ENCODE results near the gene PSD. TPM values are rescaled to one million over a fixed set of nuclear protein-coding genes. Genes with fewer than 3 reads are reported as not detected.

Gene PSD
- total and polyA plus RNA-seq, 9 of the 15 experiments (the other 6 are each of a cell fraction or from before 2014, with no cell fraction given) = 0.11 to 1.7 (median 0.54) TPM; not detected in 2

DNA sequence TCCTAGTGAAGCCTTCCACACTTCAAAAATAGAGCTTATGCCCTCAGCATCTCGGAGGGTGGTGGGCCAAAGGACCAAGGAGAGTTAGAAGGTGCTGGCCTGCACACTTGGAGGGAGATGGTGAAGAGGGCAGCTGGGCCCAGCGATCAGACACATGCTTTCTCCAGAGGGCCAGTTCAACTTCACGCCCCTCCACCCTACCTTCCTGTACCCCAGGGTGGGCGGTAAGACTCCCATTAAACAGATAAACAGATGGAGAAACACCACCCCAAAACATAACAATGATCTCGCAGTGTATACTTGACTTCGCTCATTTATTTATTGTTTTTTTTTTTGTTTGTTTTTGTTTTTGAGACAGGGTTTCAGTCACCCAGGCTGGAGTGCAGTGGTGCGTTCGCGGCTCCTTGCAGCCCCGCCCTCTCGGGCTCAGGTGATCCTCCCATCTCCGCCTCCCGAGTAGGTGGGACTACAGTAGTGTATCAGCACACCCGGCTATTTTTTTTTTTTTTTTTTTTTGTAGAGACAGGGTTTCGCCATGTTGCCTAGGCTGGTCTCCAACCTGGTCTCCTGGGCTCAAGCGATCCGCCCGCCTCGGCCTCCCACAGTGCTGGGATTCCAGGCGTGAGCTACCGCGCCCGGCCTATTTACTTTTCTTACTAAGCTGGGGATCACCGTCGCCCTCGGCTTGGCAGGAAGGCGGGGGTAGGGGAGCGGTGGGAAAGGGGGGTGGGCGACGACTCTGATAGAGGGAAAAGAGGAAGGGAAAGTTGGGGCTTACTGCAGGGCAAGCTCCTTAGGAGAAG lies 30.9 kb upstream of the PSD start (continued):
- TF ChIP-seq, protein P1, sequence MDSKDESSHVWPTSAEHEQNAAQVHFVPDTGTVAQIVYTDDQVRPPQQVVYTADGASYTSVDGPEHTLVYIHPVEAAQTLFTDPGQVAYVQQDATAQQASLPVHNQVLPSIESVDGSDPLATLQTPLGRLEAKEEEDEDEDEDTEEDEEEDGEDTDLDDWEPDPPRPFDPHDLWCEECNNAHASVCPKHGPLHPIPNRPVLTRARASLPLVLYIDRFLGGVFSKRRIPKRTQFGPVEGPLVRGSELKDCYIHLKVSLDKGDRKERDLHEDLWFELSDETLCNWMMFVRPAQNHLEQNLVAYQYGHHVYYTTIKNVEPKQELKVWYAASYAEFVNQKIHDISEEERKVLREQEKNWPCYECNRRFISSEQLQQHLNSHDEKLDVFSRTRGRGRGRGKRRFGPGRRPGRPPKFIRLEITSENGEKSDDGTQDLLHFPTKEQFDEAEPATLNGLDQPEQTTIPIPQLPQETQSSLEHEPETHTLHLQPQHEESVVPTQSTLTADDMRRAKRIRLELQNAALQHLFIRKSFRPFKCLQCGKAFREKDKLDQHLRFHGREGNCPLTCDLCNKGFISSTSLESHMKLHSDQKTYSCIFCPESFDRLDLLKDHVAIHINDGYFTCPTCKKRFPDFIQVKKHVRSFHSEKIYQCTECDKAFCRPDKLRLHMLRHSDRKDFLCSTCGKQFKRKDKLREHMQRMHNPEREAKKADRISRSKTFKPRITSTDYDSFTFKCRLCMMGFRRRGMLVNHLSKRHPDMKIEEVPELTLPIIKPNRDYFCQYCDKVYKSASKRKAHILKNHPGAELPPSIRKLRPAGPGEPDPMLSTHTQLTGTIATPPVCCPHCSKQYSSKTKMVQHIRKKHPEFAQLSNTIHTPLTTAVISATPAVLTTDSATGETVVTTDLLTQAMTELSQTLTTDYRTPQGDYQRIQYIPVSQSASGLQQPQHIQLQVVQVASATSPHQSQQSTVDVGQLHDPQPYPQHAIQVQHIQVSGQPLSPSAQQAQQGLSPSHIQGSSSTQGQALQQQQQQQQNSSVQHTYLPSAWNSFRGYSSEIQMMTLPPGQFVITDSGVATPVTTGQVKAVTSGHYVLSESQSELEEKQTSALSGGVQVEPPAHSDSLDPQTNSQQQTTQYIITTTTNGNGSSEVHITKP (IDR thresholded peaks at IDR 0.05; ENCODE audit: partially characterized antibody) = peak; percentile 77
- TF ChIP-seq NFE2 (IDR thresholded peaks at IDR 0.05; ENCODE audit: low read depth) (no peak), SMARCE1 (IDR thresholded peaks at IDR 0.05) (no peak), NFYB (IDR thresholded peaks at IDR 0.05; ENCODE audit: extremely low read depth, insufficient read length) (no peak), HNRNPUL1 (IDR thresholded peaks at IDR 0.05; ENCODE audit: low read length) (no peak), HIVEP1 (CRISPR knock-in tag; IDR thresholded peaks at IDR 0.05) (no peak), SMARCC2 (IDR thresholded peaks at IDR 0.05; ENCODE audit: low read depth) (no peak), U2AF2 (optimal IDR thresholded peaks at IDR 0.05; ENCODE audit: low read depth, low read length) (no peak), NONO (IDR thresholded peaks at IDR 0.05; ENCODE audit: low read depth in 2 of 2, low read length in 1 of 2) (no peak), ATF7 (IDR thresholded peaks at IDR 0.05) (no peak), ERF (CRISPR knock-in tag; IDR thresholded peaks at IDR 0.05) (no peak)
- TF ChIP-seq, protein P2, sequence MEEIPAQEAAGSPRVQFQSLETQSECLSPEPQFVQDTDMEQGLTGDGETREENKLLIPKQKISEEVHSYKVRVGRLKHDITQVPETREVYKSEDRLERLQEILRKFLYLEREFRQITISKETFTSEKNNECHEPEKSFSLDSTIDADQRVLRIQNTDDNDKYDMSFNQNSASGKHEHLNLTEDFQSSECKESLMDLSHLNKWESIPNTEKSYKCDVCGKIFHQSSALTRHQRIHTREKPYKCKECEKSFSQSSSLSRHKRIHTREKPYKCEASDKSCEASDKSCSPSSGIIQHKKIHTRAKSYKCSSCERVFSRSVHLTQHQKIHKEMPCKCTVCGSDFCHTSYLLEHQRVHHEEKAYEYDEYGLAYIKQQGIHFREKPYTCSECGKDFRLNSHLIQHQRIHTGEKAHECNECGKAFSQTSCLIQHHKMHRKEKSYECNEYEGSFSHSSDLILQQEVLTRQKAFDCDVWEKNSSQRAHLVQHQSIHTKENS (CRISPR knock-in tag; IDR thresholded peaks at IDR 0.05) = no peak
- TF ChIP-seq, protein P3, sequence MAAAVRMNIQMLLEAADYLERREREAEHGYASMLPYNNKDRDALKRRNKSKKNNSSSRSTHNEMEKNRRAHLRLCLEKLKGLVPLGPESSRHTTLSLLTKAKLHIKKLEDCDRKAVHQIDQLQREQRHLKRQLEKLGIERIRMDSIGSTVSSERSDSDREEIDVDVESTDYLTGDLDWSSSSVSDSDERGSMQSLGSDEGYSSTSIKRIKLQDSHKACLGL (CRISPR knock-in tag; IDR thresholded peaks at IDR 0.05; ENCODE audit: borderline replicate concordance, poor library complexity, severe bottlenecking) = no peak
- TF ChIP-seq, protein P4, sequence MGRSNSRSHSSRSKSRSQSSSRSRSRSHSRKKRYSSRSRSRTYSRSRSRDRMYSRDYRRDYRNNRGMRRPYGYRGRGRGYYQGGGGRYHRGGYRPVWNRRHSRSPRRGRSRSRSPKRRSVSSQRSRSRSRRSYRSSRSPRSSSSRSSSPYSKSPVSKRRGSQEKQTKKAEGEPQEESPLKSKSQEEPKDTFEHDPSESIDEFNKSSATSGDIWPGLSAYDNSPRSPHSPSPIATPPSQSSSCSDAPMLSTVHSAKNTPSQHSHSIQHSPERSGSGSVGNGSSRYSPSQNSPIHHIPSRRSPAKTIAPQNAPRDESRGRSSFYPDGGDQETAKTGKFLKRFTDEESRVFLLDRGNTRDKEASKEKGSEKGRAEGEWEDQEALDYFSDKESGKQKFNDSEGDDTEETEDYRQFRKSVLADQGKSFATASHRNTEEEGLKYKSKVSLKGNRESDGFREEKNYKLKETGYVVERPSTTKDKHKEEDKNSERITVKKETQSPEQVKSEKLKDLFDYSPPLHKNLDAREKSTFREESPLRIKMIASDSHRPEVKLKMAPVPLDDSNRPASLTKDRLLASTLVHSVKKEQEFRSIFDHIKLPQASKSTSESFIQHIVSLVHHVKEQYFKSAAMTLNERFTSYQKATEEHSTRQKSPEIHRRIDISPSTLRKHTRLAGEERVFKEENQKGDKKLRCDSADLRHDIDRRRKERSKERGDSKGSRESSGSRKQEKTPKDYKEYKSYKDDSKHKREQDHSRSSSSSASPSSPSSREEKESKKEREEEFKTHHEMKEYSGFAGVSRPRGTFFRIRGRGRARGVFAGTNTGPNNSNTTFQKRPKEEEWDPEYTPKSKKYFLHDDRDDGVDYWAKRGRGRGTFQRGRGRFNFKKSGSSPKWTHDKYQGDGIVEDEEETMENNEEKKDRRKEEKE (IDR thresholded peaks at IDR 0.05; ENCODE audit: borderline replicate concordance in 1 of 2, control insufficient read depth in 1 of 2, low read depth in 2 of 2, low read length in 1 of 2) = no peak
- TF ChIP-seq, protein P5, sequence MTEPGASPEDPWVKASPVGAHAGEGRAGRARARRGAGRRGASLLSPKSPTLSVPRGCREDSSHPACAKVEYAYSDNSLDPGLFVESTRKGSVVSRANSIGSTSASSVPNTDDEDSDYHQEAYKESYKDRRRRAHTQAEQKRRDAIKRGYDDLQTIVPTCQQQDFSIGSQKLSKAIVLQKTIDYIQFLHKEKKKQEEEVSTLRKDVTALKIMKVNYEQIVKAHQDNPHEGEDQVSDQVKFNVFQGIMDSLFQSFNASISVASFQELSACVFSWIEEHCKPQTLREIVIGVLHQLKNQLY (CRISPR knock-in tag; conservative IDR thresholded peaks at IDR 0.05) = no peak
- TF ChIP-seq, protein P6, sequence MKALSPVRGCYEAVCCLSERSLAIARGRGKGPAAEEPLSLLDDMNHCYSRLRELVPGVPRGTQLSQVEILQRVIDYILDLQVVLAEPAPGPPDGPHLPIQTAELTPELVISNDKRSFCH (CRISPR knock-in tag; IDR thresholded peaks at IDR 0.05) = no peak
- TF ChIP-seq, protein P6 (tag; IDR thresholded peaks at IDR 0.05) = no peak
